GM18873 (cell line): ENCODE measurements around the gene ZNHIT1.

ENCODE experiments used
- ATAC-seq: cut with Tn5 transposase; IDR thresholded peaks from one replicate; pipeline ENCODE4 v1.9.1; 2021; ENCODE audit warnings: mild to moderate bottlenecking, moderate library complexity, moderate number of reproducible peaks; ENCODE audit not compliant: unreplicated experiment, low FRiP score

ZNHIT1 gene

DNA sequence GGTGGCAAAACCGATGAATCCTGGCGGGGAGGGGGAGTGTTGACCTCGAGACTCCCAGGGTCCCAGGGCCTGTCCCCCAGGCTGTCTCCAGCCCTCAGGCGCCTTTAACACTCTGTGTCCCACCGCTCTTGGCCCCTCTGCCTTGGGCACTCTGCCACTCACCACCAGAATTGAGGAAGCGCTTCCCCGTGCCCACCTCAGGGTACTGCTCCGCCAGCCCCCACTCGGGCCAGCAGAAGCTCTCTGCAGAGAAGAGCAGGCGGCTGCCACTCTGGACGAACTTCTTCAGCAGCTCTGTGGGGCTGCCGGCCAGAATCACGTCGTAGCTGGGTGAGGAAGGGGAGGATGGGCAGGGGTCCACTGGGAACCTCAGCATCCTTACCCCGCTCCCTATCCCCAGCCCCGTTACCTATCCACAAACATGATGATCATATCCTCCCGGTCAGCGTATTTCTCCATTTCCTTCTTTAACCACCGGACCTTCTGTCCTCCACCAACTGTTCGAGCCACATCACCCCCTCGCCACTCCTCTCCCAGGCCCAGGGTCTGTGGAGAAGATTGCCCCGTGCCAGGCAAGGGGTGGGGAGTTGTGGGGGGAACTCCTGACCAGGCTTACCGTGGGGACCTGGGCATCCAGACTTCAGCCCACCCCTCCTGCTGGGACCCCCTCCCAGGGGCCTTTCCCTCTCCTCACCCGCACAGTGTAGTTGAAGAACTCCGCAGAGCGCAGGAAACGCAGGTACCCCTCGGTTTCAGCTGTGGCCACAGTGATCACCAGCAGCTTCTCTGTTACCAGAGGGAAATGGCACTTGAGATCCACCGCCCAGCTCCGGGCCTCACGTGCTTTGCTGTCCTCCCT lies 1.7 kb upstream of the ZNHIT1 start:
- ATAC-seq: no peak

DNA sequence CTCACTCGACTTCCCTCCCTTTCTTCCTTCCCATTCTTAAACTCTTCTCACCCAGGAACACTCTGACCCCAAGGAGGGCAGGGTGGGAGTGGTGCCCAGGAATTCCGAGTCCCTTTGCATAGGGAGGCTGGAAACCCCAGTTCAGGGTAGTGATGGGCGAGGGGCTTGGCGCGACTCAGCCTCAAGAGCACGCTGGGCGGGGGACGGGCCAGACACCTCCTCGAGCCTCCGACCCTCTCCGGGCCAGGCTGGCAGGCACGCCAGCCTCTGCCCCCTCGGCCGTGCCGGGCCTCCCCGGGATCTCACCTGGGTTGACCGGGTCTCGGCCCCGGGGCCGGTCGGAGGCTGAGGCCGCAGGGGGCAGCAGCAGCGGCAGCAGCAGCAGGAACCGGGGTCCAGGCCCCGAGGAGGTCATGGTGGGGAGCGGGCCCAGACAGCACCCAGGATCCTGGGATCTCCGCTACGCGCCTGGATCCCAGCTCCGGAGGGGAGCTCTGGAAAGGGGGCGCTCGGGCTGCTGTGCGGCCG lies 1.0 kb upstream of the ZNHIT1 start:
- peak; percentile 14 for ATAC-seq

GRCh38 chr7:101218236-101219125 lies 516 bp downstream of the ZNHIT1 start:
- ATAC-seq: peak; percentile 6

DNA sequence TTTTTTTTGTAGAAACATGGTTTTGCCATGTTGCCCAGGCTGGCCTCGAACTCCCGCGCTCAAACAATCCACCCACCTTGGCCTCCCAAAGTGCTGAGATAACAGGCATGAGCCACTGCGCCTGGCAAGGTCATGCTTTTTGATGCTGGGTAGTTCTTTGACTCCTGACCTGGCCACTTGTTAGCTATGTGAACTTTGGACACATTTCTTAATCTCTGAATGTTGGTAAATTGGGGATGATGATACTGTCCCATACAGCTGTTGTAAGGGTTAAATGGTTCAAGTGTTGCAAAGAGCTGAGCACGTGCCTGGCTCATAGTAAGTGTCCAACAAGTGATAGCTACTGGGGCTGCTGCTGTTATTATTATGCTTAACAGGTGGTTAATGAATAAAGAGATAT lies 2.3 kb downstream of the ZNHIT1 start:
- ATAC-seq: no peak

DNA sequence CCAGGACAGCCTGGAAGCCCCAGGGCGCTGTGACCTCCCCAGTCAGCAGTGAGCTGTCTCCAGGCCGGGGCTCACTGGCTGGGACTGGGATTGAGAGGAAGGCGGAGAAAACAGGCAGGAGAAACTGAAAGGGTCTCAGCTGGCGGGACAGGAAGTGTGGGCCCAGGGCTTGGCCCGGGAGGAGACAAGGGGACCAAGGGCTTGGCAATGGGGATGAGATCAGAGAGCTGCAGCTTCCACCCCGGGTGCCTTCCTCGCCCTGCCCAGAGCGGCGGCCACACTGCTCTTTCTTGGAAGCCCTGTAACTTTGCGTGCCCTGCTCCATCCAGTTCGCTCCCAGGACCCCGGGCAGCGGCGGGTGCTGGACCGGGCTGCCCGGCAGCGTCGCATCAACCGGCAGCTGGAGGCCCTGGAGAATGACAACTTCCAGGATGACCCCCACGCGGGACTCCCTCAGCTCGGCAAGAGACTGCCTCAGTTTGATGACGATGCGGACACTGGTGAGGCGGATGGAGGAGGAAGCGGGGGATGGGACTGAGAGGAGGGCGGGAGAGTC lies 4.4 kb downstream of the ZNHIT1 start:
- ATAC-seq: no peak

- ATAC-seq: no peak
Measured at GRCh38 chr7:101223528-101223927, 5.6 kb downstream of the ZNHIT1 start.

DNA sequence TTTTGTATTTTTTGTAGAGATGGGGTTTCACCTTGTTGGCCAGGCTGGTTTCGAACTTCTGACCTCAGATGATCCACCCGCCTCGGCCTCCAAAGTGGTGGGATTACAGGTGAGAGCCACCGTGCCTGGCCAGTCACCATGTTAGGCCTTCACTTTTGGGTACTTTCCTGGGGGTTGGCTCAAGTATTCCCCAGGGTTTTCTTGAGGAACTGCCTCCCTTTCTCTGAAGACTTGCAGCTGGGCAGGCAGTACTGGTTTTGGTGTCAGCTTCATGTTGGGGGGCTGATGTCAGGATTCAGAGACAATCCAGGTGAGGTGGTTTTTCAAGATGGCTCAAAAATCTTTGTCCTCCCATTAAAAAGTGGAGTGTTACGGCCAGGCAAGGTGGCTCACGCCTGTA lies 7.7 kb downstream of the ZNHIT1 start:
- no peak for ATAC-seq

GRCh38 chr7:101226721-101227120 lies 8.8 kb downstream of the ZNHIT1 start:
- no peak for ATAC-seq

- ATAC-seq: no peak
Measured at GRCh38 chr7:101231644-101232043, 13.7 kb downstream of the ZNHIT1 start.

- no peak for ATAC-seq
Measured at GRCh38 chr7:101232141-101232850, 14.3 kb downstream of the ZNHIT1 start.

DNA sequence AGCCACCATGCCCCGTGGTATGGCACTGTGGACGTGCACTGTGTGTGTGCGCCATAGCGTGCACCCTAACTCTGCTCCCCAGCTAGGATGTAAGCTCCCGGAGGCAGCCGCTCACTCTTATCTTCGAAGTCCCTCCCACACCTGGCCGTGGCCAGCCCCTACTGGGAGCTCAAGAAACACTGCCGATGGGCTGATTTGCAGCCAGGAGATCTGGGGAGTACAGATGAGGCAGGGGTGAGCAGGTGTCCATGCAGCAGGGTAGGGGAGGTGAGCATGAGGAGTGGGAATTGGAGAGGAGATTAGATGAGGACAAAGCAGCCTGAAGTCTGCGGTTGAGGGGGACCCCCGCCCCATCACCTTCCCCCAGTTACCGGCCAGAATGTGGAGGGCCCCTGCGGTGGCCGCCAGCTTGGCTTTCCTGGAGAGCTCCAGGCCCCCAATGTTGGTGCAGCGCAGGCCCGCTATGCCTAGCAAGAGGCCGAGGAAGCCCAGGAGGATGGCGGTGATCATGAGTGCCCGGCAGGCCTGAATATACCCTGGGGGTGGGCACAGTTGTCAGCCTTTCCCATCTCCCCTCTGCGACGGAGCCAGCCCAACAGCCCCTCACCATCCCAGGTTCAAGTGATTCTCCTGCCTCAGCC lies 16.1 kb downstream of the ZNHIT1 start:
- no peak for ATAC-seq

GRCh38 chr7:101234636-101235035 lies 16.7 kb downstream of the ZNHIT1 start:
- ATAC-seq: no peak

DNA sequence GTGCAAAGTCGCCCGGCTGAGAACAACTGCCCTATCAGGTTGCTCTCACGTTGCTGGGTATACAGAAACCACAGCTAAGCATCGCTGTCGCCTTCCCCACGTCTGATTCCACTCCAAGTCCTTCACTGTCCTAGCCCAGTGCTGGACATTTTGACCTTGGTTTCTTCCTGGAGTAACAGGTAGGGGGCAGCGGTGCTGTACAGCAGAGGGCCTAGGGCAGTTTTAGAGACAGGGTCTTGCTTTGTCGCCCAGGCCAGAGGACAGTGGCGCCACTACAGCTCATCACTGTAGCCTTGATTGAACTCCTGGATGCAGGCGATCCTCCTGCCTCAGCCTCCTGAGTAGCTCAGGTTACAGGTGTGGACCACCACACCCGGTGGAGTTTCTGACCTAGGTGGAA lies 17.1 kb downstream of the ZNHIT1 start:
- no peak for ATAC-seq

DNA sequence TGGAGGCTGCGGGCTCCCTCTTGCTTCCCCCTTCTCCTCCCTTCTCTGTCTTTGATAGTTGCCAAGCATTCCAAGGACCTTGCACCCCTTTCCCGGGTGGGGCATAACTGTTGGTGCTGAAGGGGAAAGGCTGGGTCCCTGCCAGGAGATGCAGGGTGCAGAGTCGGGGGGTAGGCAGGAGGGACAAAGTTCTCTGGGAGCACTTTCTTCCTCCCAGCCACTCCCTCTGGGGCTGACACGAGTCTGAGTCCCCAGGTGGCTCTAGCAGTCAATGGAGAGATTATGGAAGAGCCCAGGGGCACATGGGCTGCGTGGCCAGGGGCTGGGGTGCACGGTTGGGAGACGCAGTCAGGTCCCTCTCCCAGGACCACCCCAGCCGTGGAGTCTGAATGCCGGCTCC lies 17.6 kb downstream of the ZNHIT1 start:
- no peak for ATAC-seq

- no peak for ATAC-seq
Measured at GRCh38 chr7:101236292-101236835, 18.4 kb downstream of the ZNHIT1 start.

- ATAC-seq: no peak
Measured at GRCh38 chr7:101237206-101238067, 19.5 kb downstream of the ZNHIT1 start, which contains the start of gene CLDN15. Gene CLDN15, minus strand, starts transcription at chr7:101237802. Its CDS starts 221 bp downstream, at chr7:101237581.

GRCh38 chr7:101238226-101239182 lies 20.5 kb downstream of the ZNHIT1 start:
- no peak for ATAC-seq
